Esophagus squamous epithelium (tissue), 5 donors: ENCODE measurements around the gene FGD4. TPM values are rescaled to one million over a fixed set of nuclear protein-coding genes. Genes with fewer than 3 reads are reported as not detected.

Experiments used
- DNase-seq: peaks from one replicate; lab custom pipeline; 2025; lab: John Stamatoyannopoulos, UW
- H3K27ac ChIP-seq, 4 donors: fragments of 200-600 bp; sonication (generic); one replicate each; pipeline ENCODE4 v1.5.1; 2016 to 2019; ENCODE audit warnings: mild to moderate bottlenecking in 1 of 4
- H3K27me3 ChIP-seq, 4 donors: fragments of 200-600 bp; sonication (generic); 1 replicate in 3 of 4; 2 replicates in 1 of 4; pipeline versions ENCODE4 v1.5.1 to v1.6.0; 2017 to 2021; ENCODE audit warnings: antibody characterized with exemption in 1 of 4
- H3K36me3 ChIP-seq, 3 donors: fragments of 200-600 bp; sonication (generic); one replicate each; pipeline ENCODE4 v1.5.1; 2016 to 2019
- H3K4me1 ChIP-seq, 3 donors: fragments of 200-600 bp; sonication (generic); one replicate each; pipeline ENCODE4 v1.5.1; 2017 to 2019
- H3K4me3 ChIP-seq, 4 donors: fragments of 200-600 bp; sonication (generic); 1 replicate in 3 of 4; 2 replicates in 1 of 4; pipeline ENCODE4 v1.5.1; 2016 to 2019; ENCODE audit warnings: mild to moderate bottlenecking in 2 of 4, moderate library complexity in 1 of 4
- H3K9me3 ChIP-seq, 3 donors: fragments of 200-600 bp; sonication (generic); one replicate each; pipeline ENCODE4 v1.5.1; 2016 to 2019
- POLR2A ChIP-seq, 4 donors: fragments of 450-650 bp; IDR thresholded peaks; one replicate each; pipeline ENCODE4 v1.6.1; 2017; ENCODE audit warnings: antibody characterized with exemption in 4 of 4, mild to moderate bottlenecking in 4 of 4, moderate library complexity in 3 of 4
- WGBS, 2 donors: methylation state at CpG; one replicate each; pipeline ENCODE4 v1.1.5; 2018; 5-methylcytosine and 5-hydroxymethylcytosine counted together
- intact Hi-C: fragments of 100-400 bp; cut with DNase I; formaldehyde crosslinking; loops from one replicate; pipeline ENCODE4 v1.15.0; 2022
- total RNA-seq, 4 donors: library from RNA; depleted of rRNA; stranded (reverse); fragments of >200 nt; gene quantifications; one replicate each; pipeline ENCODE4 v1.1.0, GENCODE V29; 2016
- TF ChIP-seq, protein P1 (sequence below), 6 experiments: fragments of 450-650 bp in 4 of 6; fragments of 200-600 bp in 2 of 6; sonication (generic) in 2 of 6; IDR thresholded peaks; one replicate each; pipeline ENCODE4 v1.5.1; 2016 to 2019; ENCODE audit warnings: antibody characterized with exemption in 6 of 6, mild to moderate bottlenecking in 4 of 6, moderate library complexity in 4 of 6
- donor health status: DM: yes; HTN: yes; CAD: no.

FGD4 gene
- total RNA-seq, 4 donors from 2014 or later, result 17.0 to 49.8 (median 25.6) TPM

- DNase-seq, result no peak
- WGBS, 2 donors, result 50 to 57% methylated on average over 5 of the region's 5 CpGs
- Histone ChIP-seq H3K9me3 (no peaks in the 10 kb centered on the region), H3K27ac (no peak overlapping the region), H3K4me3 (no peak overlapping the region), H3K36me3 (no peaks in the 10 kb centered on the region), H3K27me3 (no peaks in the 10 kb centered on the region), H3K4me1 (no peaks in the 10 kb centered on the region)
- intact Hi-C loops, result loop anchor here (10.0 kb wide), 1 partner anchor 309 kb away; the partner anchor contains the start of gene DNM1L
- TF ChIP-seq, protein P1, sequence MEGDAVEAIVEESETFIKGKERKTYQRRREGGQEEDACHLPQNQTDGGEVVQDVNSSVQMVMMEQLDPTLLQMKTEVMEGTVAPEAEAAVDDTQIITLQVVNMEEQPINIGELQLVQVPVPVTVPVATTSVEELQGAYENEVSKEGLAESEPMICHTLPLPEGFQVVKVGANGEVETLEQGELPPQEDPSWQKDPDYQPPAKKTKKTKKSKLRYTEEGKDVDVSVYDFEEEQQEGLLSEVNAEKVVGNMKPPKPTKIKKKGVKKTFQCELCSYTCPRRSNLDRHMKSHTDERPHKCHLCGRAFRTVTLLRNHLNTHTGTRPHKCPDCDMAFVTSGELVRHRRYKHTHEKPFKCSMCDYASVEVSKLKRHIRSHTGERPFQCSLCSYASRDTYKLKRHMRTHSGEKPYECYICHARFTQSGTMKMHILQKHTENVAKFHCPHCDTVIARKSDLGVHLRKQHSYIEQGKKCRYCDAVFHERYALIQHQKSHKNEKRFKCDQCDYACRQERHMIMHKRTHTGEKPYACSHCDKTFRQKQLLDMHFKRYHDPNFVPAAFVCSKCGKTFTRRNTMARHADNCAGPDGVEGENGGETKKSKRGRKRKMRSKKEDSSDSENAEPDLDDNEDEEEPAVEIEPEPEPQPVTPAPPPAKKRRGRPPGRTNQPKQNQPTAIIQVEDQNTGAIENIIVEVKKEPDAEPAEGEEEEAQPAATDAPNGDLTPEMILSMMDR (IDR thresholded peaks at IDR 0.05), result peak; percentile 14 to 88 (median 76)
- TF ChIP-seq POLR2A (IDR thresholded peaks at IDR 0.05), result no peak
Measured at GRCh38 chr12:32365473-32366064, 33.8 kb upstream of the FGD4 start.

DNA sequence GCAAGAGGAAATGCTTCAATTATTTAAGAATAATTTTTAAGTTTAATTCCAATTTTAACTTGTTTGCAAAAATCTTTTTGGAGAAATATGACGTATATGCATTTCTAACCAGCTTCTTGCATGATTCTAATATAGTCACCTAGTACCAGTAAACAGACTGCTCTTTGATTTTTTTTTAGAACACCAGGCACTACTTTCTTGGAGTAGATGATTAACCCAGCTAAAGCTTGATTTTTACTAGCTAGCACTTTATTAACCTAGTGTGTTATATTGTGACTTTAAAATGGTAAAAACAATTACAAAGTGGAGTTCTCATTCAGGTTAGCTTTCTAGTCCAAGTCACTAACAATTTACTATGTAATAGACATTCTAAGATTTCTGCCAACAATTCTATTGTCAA is 32.6 kb upstream of the FGD4 start:
- H3K36me3 ChIP-seq, result no peaks in the 10 kb centered on the region
- 82 to 92% methylated on average over 1 of the region's 1 CpG for WGBS, 2 donors
- DNase-seq, result no peak
- H3K4me3 ChIP-seq, result no peak overlapping the region
- no peaks in the 10 kb centered on the region for H3K9me3 ChIP-seq
- intact Hi-C loops, result loop anchor here (10.0 kb wide), 1 partner anchor 308 kb away; the partner anchor contains the start of gene DNM1L
- no peaks in the 10 kb centered on the region for H3K27me3 ChIP-seq
- H3K4me1 ChIP-seq, result no peaks in the 10 kb centered on the region
- H3K27ac ChIP-seq, result no peak overlapping the region
- TF ChIP-seq, protein P1 (IDR thresholded peaks at IDR 0.05), result no peak
- TF ChIP-seq POLR2A (IDR thresholded peaks at IDR 0.05), result no peak

- no peak for TF ChIP-seq POLR2A (IDR thresholded peaks at IDR 0.05)
- TF ChIP-seq, protein P1 (IDR thresholded peaks at IDR 0.05), result no peak
- H3K9me3 ChIP-seq, result no peaks in the 10 kb centered on the region
- H3K36me3 ChIP-seq, result no peaks in the 10 kb centered on the region
- H3K27ac ChIP-seq, result no peak overlapping the region
- H3K27me3 ChIP-seq, result no peaks in the 10 kb centered on the region
- intact Hi-C loops, result loop anchor here (10.0 kb wide), 1 partner anchor 307 kb away; the partner anchor contains the start of gene DNM1L
- no peaks in the 10 kb centered on the region for H3K4me1 ChIP-seq
- DNase-seq, result no peak
- H3K4me3 ChIP-seq, result no peak overlapping the region
- WGBS, 2 donors, result 77 to 88% methylated on average over 4 of the region's 4 CpGs
Measured at GRCh38 chr12:32367381-32367780, 32.0 kb upstream of the FGD4 start.

DNA sequence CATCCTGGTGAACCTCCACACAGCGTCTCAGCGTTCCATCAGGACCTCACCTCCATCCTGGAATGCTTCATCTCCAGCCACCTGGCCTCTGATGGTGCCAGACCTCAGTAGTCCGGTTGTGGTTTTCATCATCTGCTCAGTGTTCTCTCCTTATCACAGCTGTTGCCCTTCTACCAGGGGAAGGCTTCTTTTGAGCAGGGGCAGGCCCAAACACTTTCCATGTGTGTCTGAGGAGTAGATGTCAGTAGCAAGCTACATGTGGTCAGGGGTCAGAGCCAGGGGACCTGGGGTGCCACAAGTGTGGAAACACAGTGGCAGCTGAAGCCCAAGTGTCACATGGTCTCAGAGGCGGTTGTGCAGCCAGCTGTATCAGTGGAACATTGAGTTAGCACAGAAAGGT is 30.2 kb upstream of the FGD4 start:
- TF ChIP-seq, protein P1 (IDR thresholded peaks at IDR 0.05), result no peak
- no peak for TF ChIP-seq POLR2A (IDR thresholded peaks at IDR 0.05)
- H3K4me1 ChIP-seq, result no peaks in the 10 kb centered on the region
- intact Hi-C loops, result loop anchor here (10.0 kb wide), 1 partner anchor 306 kb away; the partner anchor contains the start of gene DNM1L
- WGBS, 2 donors, result 48 to 91% methylated on average over 4 of the region's 4 CpGs
- no peak for DNase-seq
- H3K36me3 ChIP-seq, result no peaks in the 10 kb centered on the region
- H3K4me3 ChIP-seq, result no peak overlapping the region
- no peaks in the 10 kb centered on the region for H3K27me3 ChIP-seq
- H3K27ac ChIP-seq, result no peak overlapping the region
- H3K9me3 ChIP-seq, result no peaks in the 10 kb centered on the region

DNA sequence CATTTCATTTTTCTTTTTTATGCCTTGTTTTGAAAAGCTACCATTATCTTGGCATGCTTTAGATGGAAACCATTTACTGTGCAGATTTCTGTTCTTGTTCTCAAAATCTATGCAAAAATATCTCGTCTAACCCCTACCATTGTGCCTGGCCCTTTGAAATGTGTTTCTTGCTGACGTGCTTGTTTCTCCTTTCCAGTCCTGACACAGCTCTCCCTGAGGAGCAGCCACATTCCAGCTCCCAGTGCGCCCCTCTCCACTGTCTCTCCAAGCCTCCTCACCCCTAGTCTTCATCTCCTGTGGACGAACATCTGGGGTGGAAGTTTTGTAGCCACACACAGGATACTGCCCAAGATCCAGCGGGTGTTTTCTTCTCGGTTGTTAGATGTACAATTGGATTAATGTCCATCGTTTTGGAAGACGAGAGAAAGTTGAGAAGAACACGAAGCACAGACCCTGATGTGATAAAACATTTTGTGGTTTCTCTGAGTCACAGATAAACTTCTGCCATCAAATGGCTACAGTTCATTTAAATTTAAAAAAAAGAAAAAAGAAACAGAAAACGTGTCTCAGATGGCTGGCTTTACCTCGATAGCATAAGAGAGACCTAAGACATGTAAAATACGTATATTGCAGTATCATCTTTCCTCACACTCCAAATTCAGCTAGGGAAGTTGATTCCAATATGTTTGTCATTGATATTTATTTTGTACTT is 21.9 kb upstream of the FGD4 start:
- 69 to 73% methylated on average over 12 of the region's 12 CpGs for WGBS, 2 donors
- Histone ChIP-seq H3K4me3 (no peak overlapping the region), H3K27me3 (no peaks in the 10 kb centered on the region), H3K4me1 (no peaks in the 10 kb centered on the region), H3K27ac (no peak overlapping the region), H3K9me3 (no peaks in the 10 kb centered on the region), H3K36me3 (no peaks in the 10 kb centered on the region)
- intact Hi-C loops, result no loop called here
- DNase-seq, result no peak
- TF ChIP-seq, protein P1 (IDR thresholded peaks at IDR 0.05), result no peak
- no peak for TF ChIP-seq POLR2A (IDR thresholded peaks at IDR 0.05)
